HepG2 (cell line): Measurements from ENCODE around the gene CDH23. TPM values are rescaled to one million over a fixed set of nuclear protein-coding genes. Genes with fewer than 3 reads are reported as not detected.

Source experiments
- ATAC-seq: fragments of 200-7000 bp; cut with Tn5 transposase; 3 replicates; pipeline ENCODE4 v1.9.1; 2020; ENCODE audit warnings: mild to moderate bottlenecking, moderate library complexity
- BruUV-seq: library from RNA; stranded (reverse); fragments of 400-500 nt; replicated peaks from 2 replicates; lab custom pipeline; 2021; lab: Mats Ljungman, UMichigan
- CTCF ChIA-PET: fragments of 300-600 bp; formaldehyde crosslinking; extraction: SDS; loops from one replicate; lab custom pipeline; 2021; ENCODE audit warnings: low total read pairs, inconsistent platforms, low intra/inter-chr PET ratio; lab: Yijun Ruan, JAX
- POLR2A ChIA-PET: fragments of 350-600 bp; sonication (Branson Sonifier 250); formaldehyde crosslinking; loops from one replicate; lab custom pipeline; 2020; ENCODE audit warnings: antibody characterized with exemption, inconsistent platforms; lab: Yijun Ruan, JAX
- DNase-seq: peaks from one replicate; pipeline ENCODE4 v3.0.0-alpha.2; 2015; ENCODE audit warnings: low spot score
- FAIRE-seq: peaks from 3 replicates; lab custom pipeline; 2011; peaks lifted over from hg19 to GRCh38; lab: Jason Lieb, UNC
- H2AFZ ChIP-seq: one replicate; pipeline ENCODE4 v1.6.1; 2011; ENCODE audit warnings: low read length, inconsistent platforms
- H3K27ac ChIP-seq: fragments of 300-600 bp; 3 replicates; pipeline ENCODE4 v1.8.0; 2011; ENCODE audit warnings: mixed run types, mild to moderate bottlenecking, mixed read lengths, low read length, inconsistent platforms; ENCODE audit not compliant: insufficient read depth; ENCODE audit errors: extremely low read length
- H3K27me3 ChIP-seq, 2 experiments: fragments of 200-600 bp in 1 of 2; 2 replicates in 1 of 2; 3 replicates in 1 of 2; pipeline versions ENCODE4 v1.6.0 to v1.8.0; 2011; ENCODE audit warnings: low read length in 2 of 2, mild to moderate bottlenecking in 2 of 2, moderate library complexity in 2 of 2, inconsistent platforms in 1 of 2; ENCODE audit not compliant: insufficient read depth in 2 of 2, control insufficient read depth in 1 of 2
- H3K36me3 ChIP-seq, 2 experiments: fragments of 200-600 bp in 1 of 2; replicated peaks in 1 of 2; 2 replicates in 1 of 2; 3 replicates in 1 of 2; pipeline versions ENCODE4 v1.5.1 to v1.8.0; 2011; ENCODE audit warnings: low read length in 2 of 2, inconsistent platforms in 1 of 2; ENCODE audit not compliant: insufficient read depth in 2 of 2, control insufficient read depth in 1 of 2
- H3K4me1 ChIP-seq: 2 replicates; pipeline ENCODE4 v1.5.1; 2012; ENCODE audit warnings: low read length, inconsistent platforms; ENCODE audit not compliant: insufficient read depth
- H3K4me2 ChIP-seq: 2 replicates; pipeline ENCODE4 v1.6.0; 2011; ENCODE audit warnings: low read depth, low read length, inconsistent platforms
- H3K4me3 ChIP-seq, 3 experiments: fragments of 200-600 bp in 1 of 3; sonication (generic), shearing (Covaris generic) in 1 of 3; replicated peaks in 1 of 3; 2 replicates each; pipeline ENCODE4 v1.5.1; 2011 to 2016; ENCODE audit warnings: low read length in 3 of 3, inconsistent platforms in 2 of 3, low read depth in 2 of 3, mild to moderate bottlenecking in 2 of 3, control low read depth in 1 of 3, mixed read lengths in 1 of 3; ENCODE audit not compliant: insufficient read depth in 1 of 3
- H3K79me2 ChIP-seq: one replicate; pipeline ENCODE4 v1.6.1; 2011; ENCODE audit warnings: low read length, inconsistent platforms; ENCODE audit not compliant: insufficient read depth
- H3K9ac ChIP-seq: 2 replicates; pipeline ENCODE4 v1.6.0; 2011; ENCODE audit warnings: mild to moderate bottlenecking, low read depth, low read length, inconsistent platforms; ENCODE audit not compliant: insufficient read depth
- H3K9me3 ChIP-seq: 2 replicates; pipeline ENCODE4 v1.5.1; 2012; ENCODE audit warnings: mild to moderate bottlenecking, low read length
- H4K20me1 ChIP-seq: 2 replicates; pipeline ENCODE4 v1.6.0; 2011; ENCODE audit warnings: inconsistent platforms, mild to moderate bottlenecking, low read length, moderate library complexity; ENCODE audit not compliant: insufficient read depth
- ELF1 ChIP-seq: sonication (generic); formaldehyde crosslinking; IDR thresholded peaks from 2 replicates; pipeline ENCODE4 v1.4.0; 2020; ENCODE audit warnings: missing genetic modification reagents
- HNF4A ChIP-seq: sonication (generic); formaldehyde crosslinking; IDR thresholded peaks from 2 replicates; pipeline ENCODE4 v1.4.0; 2020; ENCODE audit warnings: missing genetic modification reagents
- KMT2B ChIP-seq: IDR thresholded peaks from 2 replicates; pipeline ENCODE4 v1.6.1; 2016; ENCODE audit warnings: missing genetic modification reagents, missing compliant biosample characterization
- MZF1 ChIP-seq: sonication (generic); formaldehyde crosslinking; IDR thresholded peaks from 2 replicates; pipeline ENCODE4 v1.8.1; 2023; ENCODE audit warnings: mild to moderate bottlenecking, missing genetic modification reagents, borderline replicate concordance
- RXRB ChIP-seq: IDR thresholded peaks from 2 replicates; pipeline ENCODE4 v1.6.1; 2016; ENCODE audit warnings: borderline replicate concordance, missing genetic modification reagents, missing compliant biosample characterization
- SRSF4 ChIP-seq: fragments of 200-400 bp; formaldehyde crosslinking; IDR thresholded peaks from one replicate; pipeline ENCODE4 v1.6.1; 2018; ENCODE audit warnings: mild to moderate bottlenecking, low read depth, low read length, moderate library complexity; ENCODE audit not compliant: poor library complexity, severe bottlenecking
- ZNF33A ChIP-seq: sonication (generic); formaldehyde crosslinking; IDR thresholded peaks from 2 replicates; pipeline ENCODE4 v1.5.1; 2020; ENCODE audit warnings: missing genetic modification reagents, mild to moderate bottlenecking, moderate library complexity, borderline replicate concordance
- ZNF460 ChIP-seq: sonication (generic); formaldehyde crosslinking; IDR thresholded peaks from 2 replicates; pipeline ENCODE4 v1.5.1; 2020; ENCODE audit warnings: missing genetic modification reagents, mild to moderate bottlenecking, borderline replicate concordance
- WGBS: methylation state at CpG from one replicate; pipeline ENCODE4 v1.1.6; 2017; ENCODE audit warnings: low lambda C conversion rate; 5-methylcytosine and 5-hydroxymethylcytosine counted together
- in situ Hi-C: cut with HindIII; loops from 2 replicates; pipeline ENCODE4 v1.10.0; 2017; ENCODE audit warnings: low pct_unique_long_range_greater_than_20kb; ENCODE audit not compliant: extremely low pct_ligation_motif_present
- intact Hi-C: fragments of 100-400 bp; cut with micrococcal nuclease; formaldehyde crosslinking; loops from one replicate; pipeline ENCODE4 v1.10.0; 2022; ENCODE audit not compliant: unreplicated experiment
- polyA plus RNA-seq, 8 experiments: library from polyadenylated mRNA; depleted of rRNA in 3 of 8; stranded (reverse) in 7 of 8; unstranded in 1 of 8; fragments of >200 nt; fragmentation: Illumina TruSeq in 4 of 8; extraction: Trizol in 4 of 8; gene quantifications; 2 replicates each; pipeline versions ENCODE4 v1.2.1 to v1.2.3, GENCODE V29; 2011 to 2016; ENCODE audit warnings: low read depth in 4 of 8, missing spikeins in 1 of 8, mixed read lengths in 1 of 8; ENCODE audit not compliant: insufficient read depth in 1 of 8
- total RNA-seq, 5 experiments: library from RNA; depleted of rRNA; stranded (reverse); fragments of >200 nt; fragmentation: Illumina TruSeq; extraction: Trizol; gene quantifications; 2 replicates each; pipeline ENCODE4 v1.2.3, GENCODE V29; 2016; ENCODE audit warnings: low read depth in 1 of 5
- TF ChIP-seq, protein P1 (sequence below): IDR thresholded peaks from 2 replicates; pipeline ENCODE4 v1.6.1; 2016; ENCODE audit warnings: low read depth, missing genetic modification reagents, missing compliant biosample characterization

The CDH23 gene
- total and polyA plus RNA-seq, 2 of the 13 experiments (the other 11 are each of a cell fraction or from before 2014, with no cell fraction given): 0.13 TPM; not detected in 1

DNA sequence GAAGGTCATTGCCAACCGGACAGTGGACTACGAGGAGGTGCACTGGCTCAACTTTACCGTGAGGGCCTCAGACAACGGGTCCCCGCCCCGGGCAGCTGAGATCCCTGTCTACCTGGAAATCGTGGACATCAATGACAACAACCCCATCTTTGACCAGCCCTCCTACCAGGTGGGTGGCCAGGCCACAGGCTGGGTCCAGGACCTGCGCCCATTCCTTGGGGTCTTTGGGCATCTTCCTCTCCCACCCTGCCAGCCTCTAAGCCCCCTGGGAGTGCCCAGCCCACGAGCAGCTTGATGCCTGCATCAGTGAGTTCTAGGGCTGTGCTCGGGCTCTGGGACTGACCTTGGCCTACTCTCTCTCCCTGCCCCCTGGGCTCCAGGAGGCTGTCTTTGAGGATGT lies 402.4 kb downstream of the CDH23 start (continued):
- TF ChIP-seq, protein P1, sequence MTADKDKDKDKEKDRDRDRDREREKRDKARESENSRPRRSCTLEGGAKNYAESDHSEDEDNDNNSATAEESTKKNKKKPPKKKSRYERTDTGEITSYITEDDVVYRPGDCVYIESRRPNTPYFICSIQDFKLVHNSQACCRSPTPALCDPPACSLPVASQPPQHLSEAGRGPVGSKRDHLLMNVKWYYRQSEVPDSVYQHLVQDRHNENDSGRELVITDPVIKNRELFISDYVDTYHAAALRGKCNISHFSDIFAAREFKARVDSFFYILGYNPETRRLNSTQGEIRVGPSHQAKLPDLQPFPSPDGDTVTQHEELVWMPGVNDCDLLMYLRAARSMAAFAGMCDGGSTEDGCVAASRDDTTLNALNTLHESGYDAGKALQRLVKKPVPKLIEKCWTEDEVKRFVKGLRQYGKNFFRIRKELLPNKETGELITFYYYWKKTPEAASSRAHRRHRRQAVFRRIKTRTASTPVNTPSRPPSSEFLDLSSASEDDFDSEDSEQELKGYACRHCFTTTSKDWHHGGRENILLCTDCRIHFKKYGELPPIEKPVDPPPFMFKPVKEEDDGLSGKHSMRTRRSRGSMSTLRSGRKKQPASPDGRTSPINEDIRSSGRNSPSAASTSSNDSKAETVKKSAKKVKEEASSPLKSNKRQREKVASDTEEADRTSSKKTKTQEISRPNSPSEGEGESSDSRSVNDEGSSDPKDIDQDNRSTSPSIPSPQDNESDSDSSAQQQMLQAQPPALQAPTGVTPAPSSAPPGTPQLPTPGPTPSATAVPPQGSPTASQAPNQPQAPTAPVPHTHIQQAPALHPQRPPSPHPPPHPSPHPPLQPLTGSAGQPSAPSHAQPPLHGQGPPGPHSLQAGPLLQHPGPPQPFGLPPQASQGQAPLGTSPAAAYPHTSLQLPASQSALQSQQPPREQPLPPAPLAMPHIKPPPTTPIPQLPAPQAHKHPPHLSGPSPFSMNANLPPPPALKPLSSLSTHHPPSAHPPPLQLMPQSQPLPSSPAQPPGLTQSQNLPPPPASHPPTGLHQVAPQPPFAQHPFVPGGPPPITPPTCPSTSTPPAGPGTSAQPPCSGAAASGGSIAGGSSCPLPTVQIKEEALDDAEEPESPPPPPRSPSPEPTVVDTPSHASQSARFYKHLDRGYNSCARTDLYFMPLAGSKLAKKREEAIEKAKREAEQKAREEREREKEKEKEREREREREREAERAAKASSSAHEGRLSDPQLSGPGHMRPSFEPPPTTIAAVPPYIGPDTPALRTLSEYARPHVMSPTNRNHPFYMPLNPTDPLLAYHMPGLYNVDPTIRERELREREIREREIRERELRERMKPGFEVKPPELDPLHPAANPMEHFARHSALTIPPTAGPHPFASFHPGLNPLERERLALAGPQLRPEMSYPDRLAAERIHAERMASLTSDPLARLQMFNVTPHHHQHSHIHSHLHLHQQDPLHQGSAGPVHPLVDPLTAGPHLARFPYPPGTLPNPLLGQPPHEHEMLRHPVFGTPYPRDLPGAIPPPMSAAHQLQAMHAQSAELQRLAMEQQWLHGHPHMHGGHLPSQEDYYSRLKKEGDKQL (CRISPR knock-in tag): no peak
- no peak for TF ChIP-seq MZF1
- no peak for TF ChIP-seq RXRB (CRISPR knock-in tag)
- no peak for TF ChIP-seq ZNF460 (CRISPR knock-in tag)
- no peak for TF ChIP-seq SRSF4
- TF ChIP-seq, all 625 proteins: peak for 0

DNA sequence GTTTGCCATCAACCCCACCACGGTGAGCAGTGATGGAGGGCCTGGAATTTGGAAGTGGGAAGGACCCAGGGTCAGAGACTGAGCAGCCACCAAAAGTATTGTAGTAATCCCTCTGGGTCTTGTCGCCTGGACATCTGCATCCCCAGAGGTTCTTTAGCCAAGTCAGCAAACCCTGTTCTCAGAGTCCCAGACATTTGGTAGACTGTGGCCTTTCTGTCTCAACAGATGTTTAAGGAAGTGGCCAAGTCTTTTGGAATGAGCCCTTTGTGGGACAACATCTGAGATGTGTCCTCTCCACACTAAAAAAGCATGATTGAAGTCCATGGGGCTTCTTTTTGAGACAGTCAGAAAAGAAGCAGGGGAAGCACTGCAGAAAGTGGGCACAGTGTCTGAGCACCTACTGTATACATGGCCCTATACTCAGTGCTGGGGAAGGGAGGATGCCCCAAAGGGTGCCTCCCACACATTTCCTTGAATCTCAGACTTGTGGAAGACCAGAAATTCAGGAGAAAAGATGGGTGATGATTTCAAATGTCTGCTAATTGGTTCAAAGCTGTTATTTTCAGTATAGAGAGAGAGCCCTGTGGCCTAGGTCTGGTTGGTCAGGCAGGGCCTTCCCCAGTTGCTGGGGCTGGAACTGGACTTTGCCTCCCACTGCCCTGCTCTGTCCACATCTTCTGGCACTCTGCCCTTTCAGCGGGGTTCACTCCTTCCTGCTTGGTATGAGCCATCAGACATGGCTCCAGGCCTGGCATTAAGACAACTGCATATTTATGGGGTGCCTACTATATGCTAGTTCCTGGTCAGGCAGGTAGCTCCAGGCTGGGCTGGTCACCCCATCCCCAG lies 403.1 kb downstream of the CDH23 start:
- Histone ChIP-seq H3K4me3 (no peak overlapping the region), H3K4me2 (no peak overlapping the region), H4K20me1 (no peaks in the 10 kb centered on the region), H2AFZ (no peak overlapping the region), H3K79me2 (no peaks in the 10 kb centered on the region), H3K27ac (no peak overlapping the region), H3K9me3 (no peaks in the 10 kb centered on the region), H3K27me3 (peaks cover 0 to 6% of the 10 kb centered on the region in 2 experiments; a peak in 3 of 5 replicates), H3K9ac (no peak overlapping the region), H3K4me1 (peaks cover 8% of the 10 kb centered on the region; the same call in 1 of the 2 replicates), H3K36me3 (no peaks in the 10 kb centered on the region)
- ChIA-PET POLR2A (no interaction called here), CTCF (no interaction called here)
- ATAC-seq: peak; percentile 55; the same call in 2 of the 3 replicates
- BruUV-seq: no TSS peak
- no peak for TF ChIP-seq ELF1
- no peak for TF ChIP-seq KMT2B (CRISPR knock-in tag)
- no peak for TF ChIP-seq ZNF33A
- TF ChIP-seq HNF4A (CRISPR knock-in tag): peak; percentile 55
- in situ Hi-C loops: no loop called here
- no peak for DNase-seq
- 33% methylated on average over 2 of the region's 3 CpGs for WGBS
- FAIRE-seq: no peak
- intact Hi-C loops: no loop called here
